Inferior parietal cortex (tissue), 1 donor: Measurements from ENCODE around the gene KRT33B.
"Not testable (repeated sequence)": the region's sequence is repeated elsewhere in the genome, so short reads cannot be mapped to it uniquely, and the experiment has no call there.

Source experiments
- DNase-seq: peaks from one replicate; pipeline ENCODE4 v3.0.0-alpha.2; 2016; ENCODE audit errors: extremely low spot score

KRT33B gene

DNA sequence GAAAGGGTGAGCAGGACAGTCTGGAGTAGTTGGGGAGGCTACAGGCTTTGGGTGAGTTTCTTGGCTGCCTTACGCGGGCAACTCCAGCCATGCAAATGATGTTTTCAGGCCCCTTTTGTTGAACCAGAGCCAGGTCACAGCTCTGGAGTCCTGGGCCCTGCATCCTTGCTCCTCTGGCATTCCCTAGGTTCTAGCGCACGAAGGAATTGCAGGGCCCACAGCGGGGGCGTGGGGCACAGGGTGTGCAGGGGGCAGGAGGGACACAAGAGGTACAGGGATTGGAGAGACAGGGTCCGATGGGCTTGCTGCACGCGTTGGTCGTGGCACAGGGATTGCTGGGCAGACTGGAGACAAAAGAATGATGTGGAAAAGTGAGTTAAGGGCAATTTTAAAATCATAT, 24.2 kb upstream of the KRT33B start:
- DNase-seq, result no peak

DNA sequence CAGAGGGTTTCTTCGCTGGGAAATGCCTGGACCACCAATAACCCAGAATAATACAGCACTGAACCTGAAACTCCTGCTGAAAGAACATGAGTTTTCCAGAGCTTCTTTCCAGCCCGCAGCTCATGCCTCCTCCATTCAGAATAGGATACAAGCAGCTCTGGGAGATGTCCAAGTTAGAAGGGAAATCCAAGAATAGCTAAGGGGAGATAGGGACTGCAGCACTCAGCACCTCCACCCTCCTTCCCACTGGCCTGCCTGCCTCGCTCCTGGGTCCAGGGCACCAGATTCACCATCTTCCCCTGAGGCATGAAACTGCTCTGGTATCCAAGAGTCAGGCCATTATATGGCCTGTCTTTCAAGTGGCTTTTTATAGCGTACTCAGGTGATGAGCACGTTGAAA, 23.7 kb upstream of the KRT33B start:
- DNase-seq, result no peak

DNA sequence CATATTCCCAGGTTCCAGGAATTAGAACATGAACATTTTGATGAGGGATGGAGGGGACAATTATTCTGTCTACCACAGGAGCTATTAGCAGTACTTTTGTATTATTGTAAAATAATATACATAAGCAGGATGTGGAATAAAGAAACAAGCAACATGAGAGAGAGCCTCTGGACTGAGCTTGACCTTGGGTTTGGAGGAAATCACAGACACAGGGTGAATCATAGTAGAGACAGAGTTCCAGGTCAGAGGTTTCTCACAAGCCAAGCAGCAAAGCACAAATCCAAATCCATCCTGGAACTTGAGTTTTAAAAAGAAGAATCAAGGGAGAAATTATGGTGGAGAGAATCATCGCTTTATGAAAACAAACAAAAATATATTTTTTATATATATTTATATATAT, 22.7 kb upstream of the KRT33B start:
- DNase-seq, result no peak

DNA sequence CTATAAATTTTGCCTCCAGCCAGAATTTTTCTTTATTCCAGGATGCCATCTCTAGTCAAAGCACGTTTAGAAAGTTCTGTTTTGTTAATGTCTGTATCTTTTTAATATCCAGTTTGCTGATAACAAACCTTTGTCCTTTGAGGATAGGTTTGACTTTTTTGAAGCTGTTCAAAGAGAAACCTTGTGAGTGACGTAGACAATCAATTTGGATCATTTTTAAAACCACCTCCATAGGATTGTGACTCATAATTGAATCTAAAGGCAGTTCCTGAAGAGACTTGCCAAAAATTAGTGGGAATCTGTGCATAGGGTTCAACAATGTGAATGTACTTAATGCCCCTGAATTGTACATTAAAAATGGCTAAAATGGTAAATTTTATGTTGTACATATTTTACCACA, 21.9 kb upstream of the KRT33B start:
- DNase-seq, result no peak

DNA sequence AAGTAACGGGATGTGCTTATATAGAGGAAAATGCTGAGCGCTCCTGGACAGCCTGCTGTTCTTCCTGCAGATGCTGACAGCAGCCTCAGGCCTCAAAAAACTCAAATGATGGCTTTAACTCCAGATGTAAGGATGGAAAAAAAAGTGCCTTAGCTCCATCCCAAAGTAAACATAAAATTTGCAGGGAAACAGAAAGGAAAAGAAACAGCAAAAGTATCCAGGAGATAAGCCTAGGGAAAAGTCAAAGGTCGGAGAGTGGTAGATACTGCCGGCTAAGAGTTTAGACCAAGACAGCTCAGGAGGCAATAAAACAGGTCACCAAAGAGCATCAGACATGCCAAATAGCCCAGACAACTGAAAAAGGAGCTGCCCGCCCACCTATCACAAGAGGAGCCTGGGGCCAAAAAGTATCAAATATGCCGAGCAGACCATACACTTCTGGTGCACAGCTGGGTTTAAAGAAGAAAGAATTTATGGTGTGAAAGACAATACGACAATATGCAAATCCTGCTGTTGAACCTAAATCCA, 20.9 kb upstream of the KRT33B start:
- DNase-seq, result no peak

DNA sequence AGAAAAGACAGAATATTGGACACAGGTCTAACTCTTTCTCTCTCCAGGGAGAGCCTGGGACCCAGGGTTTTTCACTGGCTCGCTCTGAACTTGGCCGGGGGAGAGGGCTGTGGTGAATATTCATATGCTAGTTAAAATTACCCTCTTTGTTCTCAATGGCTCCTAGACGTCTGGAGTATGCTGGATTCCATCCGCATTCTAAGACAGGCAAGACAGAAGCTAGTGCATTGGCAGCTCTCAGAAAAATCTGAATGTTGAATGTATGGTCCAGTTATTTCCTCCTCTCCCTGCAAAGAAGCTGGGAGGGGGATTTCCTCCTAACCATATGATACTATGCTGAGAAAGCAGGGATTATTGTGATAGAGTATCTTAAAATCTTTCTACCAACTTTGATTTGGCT, 18.1 kb upstream of the KRT33B start:
- DNase-seq, result no peak

DNA sequence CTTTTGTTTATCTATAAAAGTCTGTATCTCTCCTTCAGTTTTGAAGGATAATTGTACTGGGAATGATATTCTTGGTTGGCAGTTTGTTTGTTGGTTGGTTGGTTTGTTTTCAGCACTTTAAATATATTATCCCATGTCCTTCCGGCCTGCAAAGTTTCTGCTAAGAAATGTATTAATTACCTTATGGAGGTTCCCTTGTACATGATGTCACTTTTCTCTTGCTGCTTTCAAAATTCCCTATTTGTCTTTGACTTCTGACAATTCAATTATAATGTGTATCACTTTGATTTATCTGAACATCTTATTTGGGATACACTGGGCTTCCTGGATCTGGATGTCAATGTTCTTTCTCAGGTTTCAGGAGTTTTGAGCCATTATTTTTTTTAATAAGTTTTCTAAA, 16.6 kb upstream of the KRT33B start:
- no peak for DNase-seq

DNA sequence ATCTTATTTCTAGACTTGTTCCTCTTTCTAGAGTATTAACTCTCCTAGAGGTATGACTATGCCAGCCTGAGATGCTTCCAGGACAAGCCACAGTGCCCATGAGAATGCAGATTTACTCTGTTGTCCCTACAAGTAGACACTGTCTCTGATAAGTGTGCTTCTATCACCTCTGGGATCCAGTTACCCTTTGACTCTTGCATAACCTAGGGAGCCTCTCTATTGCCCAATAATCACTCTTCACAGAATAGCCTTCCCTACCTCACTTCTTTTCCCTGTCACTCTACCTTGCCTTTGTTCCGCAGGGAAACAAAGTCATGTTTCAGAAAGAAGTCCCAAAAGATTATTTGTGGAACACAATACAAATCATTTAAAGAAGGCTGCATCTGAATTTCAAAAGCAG, 14.1 kb upstream of the KRT33B start:
- no peak for DNase-seq

DNA sequence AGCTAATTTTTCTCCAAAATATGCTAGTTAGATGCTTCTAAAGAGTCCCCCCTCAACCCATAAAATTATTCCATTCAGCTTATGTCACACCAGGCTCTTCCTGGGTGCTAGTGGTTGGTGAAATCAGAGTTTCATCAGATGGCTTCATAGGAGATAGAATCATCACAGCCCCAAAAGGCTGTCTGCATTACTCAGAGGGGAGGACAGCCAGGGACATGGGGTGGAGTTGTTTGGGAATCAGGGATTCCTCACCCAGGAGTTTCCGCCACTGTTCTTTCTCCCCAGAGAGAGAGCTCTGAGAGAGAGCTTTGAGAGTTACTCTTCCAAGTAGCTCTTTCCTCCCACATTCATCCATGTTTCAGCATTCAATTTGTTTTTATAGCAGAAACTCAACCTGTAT, 12.8 kb upstream of the KRT33B start:
- DNase-seq, result no peak

DNA sequence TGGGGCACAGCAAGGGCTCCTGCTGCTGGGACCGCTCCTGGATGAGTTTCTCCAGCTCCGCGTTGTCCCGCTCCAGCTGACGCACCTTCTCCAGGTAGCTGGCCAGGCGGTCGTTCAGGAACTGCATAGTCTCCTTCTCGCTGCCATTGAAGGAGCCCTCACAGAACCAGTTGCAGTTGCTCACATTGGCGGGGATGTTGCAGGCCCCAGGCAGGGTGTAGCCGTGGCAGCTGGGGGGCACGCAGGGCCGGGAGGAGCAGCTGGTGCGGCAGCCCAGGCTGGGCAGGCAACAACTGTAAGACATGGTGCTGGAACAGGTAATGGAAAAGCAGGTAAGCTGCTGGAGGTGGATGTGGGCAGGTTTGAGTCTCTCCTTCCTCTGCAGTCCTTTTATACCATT, 12.3 kb upstream of the KRT33B start, which contains the start of gene KRT34:
TSS of gene KRT34 (minus strand) at position 364 of the 400 bp plus-strand sequence. CDS start at position 304, 60 bp downstream.
- DNase-seq, result not testable (repeated sequence)

DNA sequence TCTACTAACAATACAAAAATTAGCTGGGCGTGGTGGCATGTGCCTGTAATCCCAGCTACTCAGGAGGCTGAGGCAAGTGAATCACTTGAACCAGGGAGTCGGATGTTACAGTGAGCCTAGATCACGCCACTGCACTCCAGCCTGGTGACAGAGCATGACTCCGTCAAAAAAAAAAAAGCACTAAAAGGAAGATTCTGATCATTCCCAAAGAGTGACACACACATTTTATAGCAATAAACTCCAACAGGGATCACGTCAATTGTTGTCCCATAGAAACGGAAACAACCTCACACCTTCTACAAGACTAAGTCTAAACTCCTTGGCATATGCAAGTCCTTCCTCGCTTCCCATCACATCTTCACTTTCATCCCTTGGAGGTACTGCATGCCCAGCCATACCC, 10.5 kb upstream of the KRT33B start:
- not testable (repeated sequence) for DNase-seq

DNA sequence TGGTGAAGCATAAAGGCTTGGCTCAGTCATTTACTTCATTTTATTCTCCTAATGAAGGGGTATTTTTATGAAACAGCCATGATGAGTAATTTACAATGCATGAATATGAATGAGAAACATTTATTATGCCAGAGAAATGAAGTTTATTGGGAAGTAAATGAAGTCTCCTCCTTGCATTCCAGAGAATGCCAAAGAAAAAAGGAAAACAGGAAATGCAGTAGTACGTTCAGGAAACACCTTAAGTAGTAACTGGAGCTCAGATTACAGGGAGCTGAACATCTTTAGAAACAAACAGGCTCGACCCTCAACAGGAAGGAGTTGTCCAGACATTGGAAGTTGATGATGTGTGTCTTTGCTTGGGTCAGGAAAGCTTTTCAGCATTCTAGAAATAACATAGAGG, 7.9 kb upstream of the KRT33B start:
- DNase-seq, result no peak

DNA sequence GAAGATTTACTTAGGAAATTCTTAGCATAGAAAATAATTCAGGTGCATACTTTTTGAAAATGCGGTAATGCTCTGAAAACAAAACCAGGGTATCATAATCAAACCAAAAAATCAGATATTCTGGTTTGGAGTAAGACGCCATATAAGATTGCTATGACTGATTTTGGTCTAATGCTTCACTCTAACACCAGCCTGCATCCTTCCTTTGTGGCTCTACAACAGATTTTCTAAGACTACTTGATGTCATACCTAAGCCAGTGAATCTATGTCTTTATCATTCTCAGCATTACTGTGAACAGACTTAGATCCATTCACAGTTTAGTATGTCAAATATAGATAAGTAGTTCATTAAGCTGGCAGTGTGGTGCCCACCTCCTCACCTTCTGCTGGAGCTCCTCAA, 590 bp downstream of the KRT33B start:
- DNase-seq, result no peak

DNA sequence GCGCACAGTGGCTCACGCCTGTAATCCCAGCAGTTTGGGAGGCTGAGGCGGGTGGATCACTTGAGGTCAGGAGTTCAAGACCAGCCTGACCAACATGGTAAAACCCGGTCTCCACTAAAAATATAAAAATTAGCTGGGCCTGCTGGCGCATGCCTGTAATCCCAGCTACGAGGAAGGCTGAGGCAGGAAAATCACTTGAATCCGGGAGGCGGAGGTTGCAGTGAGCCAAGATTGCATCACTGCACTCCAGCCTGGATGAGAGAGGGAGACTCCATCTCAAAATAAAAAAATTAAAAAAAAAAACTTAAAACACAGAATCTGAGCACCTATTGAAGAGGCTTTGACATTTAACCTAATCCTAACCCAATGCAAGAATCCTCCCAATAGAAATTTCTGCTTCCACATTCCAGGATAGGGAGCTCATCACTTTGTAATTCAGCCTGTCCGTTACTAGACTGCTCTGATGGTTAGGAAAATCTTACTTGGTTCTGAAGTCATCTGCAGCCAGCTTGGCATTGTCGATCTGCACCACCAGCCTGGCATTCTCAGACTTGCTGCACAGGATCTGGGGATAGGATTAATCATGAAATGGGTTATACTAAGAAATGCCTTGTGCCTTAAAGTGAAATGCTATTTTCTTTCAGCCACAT, 2.1 kb downstream of the KRT33B start:
- DNase-seq, result no peak

DNA sequence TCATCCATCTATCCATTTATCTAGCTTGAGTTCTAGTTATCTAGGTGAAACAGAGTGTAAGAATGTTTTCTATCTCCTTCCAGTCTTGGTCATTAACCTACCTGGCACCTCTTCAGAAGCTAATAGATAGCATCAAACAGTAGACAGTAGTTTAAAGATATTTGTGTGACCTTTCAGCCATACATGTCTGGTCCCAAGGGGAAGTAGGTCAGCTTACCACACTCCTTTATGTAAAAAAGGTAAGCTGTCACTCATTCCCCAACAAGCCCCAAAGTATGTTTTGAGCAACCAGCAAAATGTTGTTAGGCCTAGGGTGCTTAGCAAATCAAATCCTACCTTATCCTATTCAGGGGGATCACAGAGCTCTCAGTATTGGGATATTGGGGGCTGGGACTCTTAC, 3.5 kb downstream of the KRT33B start:
- DNase-seq, result no peak

DNA sequence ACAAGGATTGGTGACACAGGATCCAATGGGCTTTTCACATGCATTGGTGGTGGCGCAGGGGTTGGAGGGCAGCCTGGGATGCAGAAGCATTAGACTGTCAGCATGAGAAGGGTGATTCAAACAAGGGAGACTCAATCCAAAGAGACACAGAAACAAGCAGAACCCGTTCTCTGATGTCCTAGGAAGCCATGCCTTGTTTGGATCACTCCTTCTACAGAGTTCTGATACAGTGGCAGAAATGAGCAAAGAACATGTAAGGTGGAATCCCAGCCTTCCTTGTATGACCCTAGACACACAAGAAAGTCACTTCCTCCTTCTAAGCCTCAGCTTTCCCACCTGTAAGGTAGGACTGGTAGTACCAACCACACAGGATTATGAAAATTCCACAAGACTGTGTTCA, 5.7 kb downstream of the KRT33B start:
- DNase-seq, result no peak

DNA sequence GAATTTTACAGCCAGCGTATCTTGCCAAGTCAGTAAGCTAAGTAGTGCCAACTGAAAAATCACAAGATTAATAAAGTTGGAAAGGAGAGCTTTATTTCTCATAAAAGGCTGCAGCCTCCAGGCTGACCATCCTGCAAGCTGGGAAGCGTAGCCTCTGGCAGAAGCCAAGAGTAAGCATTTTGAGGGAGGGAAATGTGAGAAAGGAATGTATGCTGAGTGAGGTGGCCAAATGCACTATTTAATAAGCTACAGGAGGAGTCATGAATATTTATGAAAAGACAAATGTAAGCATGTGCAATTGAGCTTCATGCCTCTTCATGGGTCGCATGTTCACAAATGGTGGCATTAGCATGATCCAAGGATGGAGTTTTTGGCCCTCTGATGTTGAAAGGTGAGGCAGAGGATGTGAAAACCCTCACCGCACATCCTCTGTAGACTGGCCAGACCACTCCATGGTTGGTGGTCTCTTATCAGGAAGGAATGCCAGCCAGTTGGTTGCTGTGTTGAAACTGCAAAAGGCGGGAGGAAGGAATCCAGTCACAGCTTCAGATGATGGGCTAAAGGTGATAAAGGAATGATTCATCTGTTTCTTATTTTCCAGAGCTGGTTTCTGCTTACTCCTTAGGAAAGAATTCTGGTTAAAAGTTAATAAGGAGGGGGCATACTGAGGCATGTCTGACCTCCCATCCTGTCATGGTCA, 9.2 kb downstream of the KRT33B start:
- DNase-seq, result no peak

DNA sequence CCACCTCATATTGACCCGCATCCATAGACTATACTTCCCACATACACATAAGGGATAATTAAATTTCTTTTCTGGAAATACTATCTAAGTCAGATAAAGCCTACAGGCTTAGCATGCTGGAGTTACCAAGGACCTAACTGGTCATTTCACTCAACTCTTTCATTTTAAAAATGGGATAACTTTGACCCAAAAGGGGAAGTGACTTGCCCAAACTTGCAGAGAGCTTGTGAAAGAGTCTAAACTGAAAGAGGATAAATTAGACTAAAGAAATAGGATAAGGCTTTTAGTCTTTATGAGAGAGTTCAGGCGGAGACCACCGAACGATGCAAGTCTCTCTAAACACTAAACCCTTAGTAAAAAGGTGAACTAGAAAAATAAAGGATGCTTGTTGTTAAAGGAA, 15.1 kb downstream of the KRT33B start:
- DNase-seq, result no peak

DNA sequence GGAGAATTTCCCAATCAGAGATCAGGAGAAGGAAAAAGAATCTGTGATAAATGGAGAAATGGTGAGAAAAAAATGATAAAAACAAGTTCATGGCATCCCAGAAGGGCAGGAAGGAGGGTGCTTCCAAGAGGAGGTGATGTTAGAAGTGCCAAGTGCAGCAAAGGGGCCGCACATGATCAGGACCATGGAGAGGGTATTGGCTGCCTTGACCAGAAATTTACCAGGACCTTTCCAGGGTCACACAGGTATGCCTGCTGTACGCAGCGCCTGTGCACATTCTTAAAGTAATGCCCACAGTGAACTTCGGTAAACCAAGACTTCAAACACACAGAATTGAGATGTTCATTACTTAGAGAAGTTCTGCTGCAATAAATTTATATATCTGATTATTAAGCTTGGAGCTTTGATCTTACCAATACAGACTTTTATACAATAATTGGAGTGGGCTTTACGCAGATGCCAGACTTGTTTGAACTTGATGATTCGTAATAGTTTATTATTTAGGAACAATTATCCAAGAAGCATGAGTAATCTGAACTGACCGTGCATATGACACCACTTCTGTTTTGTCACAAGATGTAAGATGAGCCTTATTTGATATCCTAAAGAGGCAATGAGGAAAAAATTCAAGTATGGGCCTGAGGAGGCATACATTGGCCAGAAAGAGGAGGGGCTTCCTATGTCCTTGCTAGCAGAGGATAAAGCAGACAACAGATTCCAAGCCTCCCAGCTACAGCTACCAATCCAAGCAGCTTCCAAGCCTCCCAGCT, 16.8 kb downstream of the KRT33B start:
- DNase-seq, result no peak

DNA sequence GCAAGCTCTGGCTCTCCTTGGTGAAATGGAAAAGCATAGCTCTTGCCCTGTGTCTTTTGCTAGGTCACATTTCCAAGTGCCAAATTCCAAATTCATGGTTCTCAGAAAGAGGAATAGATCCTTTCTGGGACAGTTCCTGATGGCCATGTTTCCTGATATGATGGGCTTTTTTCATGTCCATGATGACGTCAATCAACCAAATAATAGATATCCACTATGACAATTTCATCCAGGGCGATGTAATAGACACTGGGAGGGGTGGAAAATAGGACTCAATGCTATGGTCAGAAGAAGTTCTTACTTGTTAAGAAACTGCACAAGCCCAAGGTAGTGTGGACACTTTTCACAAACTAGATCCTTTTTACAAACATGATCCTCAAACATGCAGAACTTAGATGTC, 18.4 kb downstream of the KRT33B start:
- DNase-seq, result no peak

DNA sequence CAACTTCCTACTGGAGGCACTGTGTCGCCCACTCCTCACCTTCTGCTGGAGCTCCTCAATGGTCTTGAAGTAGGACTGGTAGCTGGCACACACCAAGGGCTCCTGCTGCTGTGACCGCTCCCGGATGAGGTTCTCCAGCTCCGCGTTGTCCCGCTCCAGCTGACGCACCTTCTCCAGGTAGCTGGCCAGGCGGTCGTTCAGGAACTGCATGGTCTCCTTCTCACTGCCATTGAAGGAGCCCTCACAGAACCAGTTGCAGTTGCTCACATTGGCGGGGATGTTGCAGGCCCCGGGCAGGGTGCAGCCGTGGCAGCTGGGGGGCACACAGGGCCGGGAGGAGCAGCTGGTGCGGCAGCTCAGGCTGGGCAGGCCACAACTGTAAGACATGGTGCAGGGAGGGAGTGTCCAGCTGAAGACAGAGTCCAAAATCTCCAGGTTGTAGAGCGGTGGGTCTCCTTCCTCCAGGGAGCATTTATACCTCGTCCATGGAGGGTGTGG, 19.2 kb downstream of the KRT33B start, which contains the start of gene KRT33A:
TSS of gene KRT33A (minus strand) at position 448 of the 498 bp plus-strand sequence. CDS start at position 387, 61 bp downstream.
- not testable (repeated sequence) for DNase-seq
